Right hindlimb (tissue), 1 donor: ENCODE results near the gene STK10.
"Not testable (repeated sequence)": the region's sequence is repeated elsewhere in the genome, so short reads cannot be mapped to it uniquely, and the experiment has no call there.

Source experiments
- DNase-seq: peaks from one replicate; pipeline ENCODE4 v3.0.0-alpha.2; 2018

STK10 gene

DNA sequence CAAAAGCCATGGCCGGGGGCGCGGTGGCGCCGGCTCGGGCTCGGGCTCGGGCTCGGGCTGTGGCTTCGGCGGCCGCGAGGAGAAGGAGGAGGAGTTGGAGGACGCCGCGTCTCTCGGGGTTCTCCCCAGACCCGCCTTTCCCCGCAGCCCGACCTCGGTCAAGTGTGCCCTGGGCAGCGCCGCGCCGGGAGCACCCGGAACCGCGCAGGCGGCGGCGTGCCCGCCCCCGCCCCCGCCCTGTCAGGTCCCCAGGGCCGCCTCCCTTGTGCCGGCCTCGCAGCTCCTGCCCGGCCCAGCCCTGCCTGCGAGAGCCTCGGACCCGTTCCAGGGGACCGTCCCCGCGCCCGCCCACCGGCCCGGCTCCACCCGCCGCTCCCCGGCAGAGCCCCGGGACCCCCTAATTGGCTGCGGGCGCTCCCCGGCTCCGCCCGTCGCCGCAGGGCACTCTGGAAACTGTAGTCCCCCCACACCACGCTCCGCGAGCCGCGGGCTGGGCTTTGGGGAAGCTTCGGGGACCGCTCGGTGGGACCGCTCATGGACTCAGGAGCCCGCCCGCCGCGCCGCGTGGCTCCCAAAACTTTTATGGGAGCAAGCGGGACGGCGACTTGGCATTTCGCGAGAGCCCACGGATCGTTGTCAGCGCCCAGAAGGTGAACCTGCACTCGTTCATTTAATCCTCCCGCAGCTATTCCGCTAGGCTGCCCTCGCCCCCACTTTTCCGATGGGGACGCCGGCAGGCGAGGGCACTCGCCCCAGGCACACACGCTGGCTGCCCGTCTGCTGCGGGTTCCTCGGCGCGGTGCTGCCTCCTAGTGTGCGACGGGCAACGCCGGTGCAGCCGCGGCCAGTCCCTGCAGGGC lies at the start of gene STK10:
STK10 (minus strand) TSS at position 192 of the 860 bp plus-strand sequence; CDS start at position 10, 182 bp downstream.
- peak; percentile 96 for DNase-seq

DNA sequence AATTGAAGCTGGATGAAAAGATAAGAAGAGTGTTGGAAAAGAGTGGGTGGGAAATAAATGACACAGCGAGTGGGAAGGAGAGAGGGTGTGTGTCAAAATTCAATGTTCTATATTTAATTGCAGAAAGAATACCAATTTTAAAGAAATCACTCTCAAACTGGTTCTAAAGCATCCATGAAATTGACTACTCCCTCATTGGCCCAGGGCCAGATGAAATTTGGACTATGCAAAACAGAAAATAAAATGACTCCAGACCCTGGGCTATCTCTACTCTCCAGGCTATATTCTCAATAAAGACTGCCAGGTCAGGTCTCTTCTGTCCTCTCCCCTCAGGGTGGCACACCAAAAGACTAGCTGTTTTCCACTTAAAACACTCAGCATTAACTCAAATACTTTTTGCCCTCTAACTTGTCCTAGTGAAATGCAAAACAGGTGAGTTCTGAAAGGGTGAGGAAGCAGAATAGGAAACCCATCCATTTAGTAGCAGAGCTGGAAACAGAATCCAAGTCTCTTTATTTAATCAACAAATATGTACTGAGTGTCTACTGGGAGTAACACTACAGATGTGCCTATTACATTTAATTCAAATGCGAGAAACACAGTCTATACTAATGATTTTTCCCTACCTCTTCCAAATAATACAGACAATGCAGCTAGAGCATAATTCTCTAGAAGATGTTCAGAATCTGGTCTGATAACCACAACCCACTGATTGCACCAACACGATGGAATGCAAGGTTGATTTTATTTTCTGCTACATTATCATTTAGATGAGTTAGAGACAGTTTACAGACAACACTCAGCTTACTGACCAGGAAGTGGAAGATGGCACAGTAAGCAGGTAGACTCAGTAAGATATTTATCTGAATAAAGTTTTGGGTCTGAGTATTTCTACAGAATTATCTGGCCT lies 48.1 kb upstream of the STK10 start:
- DNase-seq, result no peak

DNA sequence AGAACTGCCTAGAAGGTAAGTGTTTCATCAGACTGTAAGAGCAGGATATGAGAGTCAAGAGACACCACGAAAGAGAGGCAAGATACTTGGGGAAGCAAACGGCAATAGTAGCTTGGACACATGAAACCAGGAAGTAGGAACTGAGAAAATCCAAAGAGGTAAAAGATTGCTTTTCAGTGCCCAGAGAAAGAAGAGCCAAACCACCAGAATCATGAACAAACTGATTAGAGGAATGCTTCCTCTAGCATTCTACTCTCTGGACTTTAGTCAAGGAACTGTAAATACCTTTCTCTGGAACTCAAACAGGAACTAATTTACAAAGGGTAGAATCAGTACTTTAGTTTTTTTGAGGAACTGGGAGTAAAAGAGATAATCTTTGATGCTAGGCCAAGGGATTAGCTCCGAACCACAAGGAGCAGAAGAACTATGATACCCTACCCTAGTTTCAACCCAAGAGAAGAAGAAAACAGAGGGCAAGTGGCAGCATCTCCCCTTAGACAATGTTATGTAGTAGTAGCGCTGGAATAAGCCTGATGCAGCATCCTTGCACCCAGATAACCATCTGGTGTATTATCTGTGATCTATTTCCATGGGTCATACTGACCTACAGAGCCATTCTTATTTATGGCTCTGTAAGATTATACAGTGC lies 47.2 kb upstream of the STK10 start:
- no peak for DNase-seq

DNA sequence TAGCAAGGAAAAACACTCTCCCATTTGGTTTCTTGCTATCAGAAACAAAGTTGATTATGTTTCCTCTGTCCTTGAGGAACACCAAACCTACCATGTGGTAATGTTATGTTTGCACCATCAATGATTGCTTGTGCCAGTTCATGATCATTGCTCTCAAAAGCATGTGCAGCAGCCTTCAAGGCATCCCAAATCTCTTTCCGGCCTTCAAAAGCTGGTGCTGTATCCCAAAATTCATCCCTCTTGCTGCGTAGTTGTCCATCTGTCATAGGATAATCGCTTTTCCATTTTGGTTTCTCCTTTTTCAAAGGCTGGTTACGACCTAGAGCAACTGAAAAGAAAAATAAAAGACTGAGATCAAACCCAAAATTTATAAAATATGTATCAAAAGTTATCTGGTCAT lies 46.0 kb upstream of the STK10 start:
- DNase-seq, result no peak

DNA sequence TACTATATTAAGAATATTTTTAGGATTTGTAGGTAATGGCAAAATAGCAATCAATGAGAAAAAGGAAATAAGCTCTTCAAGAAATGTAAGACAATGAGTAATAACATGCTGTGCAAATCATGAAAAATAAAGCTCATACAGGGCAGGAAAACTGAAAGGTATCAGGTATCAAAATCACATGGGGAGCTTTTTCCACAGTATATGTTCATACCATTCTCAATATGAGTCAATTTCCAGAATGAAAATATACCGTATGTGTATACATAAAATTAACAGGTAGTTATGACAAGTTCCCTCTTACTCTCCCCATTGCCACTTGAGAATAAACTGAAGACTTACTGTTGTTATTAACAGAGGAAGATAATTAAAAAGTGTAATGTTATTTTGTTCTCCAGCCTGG lies 41.9 kb upstream of the STK10 start:
- DNase-seq, result no peak

DNA sequence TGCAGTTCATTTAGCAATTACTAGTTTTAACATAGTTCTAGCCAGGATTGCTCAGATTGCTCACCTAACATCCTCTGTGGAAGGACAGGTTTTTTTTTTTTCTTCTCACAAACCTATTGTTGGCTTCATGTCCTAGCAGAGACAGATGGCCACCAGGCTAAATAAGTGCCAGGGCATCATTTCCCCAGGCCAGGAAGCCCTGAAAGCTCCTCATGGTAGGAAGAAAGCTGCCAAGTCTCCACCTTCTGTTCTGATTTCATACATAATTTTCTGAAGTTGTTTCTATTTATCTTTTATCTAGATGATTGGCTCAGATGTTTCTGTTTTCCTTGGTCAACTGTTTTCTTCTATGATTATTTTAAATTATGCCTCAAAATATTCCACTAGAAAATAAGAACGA lies 37.0 kb upstream of the STK10 start:
- DNase-seq, result no peak

DNA sequence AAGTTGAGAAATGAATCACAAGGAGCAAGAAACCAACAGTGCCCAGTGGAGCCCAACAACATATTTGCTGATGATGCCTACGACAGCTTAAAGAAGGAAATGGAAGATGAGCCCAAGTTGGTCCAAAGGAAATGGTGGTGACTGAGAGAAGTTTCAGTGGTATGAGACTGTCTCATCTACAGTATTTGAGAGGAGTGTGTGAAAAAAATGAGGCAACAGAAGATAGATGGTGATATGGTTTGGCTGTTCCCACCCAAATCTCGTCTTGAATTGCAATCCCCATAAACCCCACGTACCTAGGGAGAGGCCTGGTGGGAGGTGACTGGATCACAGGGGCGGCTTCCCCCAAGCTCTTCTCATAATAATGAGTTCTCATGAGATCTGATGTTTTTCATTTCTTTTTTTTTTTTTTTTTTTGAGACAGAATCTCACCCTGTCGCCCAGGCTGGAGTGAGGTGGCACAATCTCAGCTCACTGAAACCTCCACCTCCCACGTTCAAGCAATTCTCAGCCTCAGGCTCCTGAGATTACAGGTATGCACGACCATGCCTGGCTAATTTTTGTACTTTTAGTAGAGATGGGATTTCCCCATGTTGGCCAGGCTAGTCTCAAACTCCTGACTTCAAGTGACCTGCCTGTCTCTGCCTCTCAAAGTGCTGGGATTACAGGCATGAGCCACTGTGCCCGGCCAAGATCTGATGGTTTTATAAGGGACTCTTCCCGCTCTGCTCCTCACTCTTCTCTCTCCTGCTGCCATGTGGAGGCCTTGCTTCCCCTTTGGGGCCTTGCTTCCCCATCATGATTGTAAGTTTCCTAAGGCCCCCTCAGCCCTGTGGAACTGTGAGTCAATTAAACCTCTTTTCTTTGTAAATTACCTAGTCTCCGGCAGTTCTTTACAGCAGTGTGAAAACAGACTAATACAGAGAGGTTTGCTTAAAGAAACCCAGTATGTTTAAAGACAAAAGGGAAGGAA lies 36.2 kb upstream of the STK10 start:
- DNase-seq, result no peak

DNA sequence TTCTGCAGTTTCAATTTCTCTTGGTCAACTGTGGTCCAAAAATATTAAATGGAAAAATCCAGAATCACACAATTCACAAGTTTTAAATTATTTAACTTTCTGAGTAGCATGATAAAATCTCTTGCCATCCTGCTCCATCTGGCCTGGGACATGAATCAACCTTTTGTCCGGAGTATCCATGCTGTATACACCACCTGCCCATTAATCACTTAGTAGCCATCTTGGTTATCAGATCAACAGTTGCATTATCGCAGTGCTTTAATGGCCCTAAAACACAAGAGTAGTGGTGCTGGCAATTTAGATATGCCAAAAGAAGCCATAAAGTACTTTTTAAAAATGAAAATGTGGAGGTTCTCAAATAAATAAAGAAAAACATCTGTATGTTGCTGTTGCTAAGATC lies 31.3 kb upstream of the STK10 start:
- DNase-seq, result no peak

DNA sequence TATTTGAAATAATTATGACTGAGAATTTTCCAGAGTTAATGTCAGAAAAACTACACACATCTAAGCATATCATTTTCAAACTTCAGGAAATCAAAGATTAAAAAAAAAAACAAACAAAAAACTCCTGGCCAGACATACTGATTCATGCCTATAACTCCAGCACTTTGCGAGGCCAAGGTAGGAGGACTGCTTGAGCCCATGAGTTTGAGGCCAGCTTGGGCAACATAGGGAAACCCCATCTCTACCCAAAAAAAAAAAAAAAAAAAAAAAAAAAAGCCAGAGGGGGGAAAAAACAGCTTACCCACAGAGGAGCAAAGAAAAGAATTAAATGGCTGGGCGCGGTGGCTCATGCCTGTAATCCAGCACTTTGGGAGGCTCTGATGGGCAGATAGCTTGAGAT lies 28.3 kb upstream of the STK10 start:
- no peak for DNase-seq

DNA sequence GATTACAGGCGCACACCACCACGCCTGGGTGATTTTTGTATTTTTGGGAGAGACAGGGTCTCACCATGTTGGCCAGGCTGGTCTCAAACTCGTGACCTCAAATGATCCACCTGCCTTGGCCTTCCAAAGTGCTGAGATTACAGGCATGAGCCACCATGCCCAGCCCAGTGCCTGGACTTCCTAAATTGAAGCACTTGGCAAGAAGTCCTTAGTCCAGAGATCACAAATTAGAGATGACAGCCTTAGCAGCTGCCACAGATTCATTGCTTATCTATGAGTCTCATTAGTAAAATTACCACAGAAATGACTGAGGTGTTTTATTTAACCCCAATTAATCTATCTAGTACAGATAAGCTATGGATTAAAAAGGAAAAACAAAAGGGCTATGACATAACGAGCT lies 25.1 kb upstream of the STK10 start:
- DNase-seq, result no peak

DNA sequence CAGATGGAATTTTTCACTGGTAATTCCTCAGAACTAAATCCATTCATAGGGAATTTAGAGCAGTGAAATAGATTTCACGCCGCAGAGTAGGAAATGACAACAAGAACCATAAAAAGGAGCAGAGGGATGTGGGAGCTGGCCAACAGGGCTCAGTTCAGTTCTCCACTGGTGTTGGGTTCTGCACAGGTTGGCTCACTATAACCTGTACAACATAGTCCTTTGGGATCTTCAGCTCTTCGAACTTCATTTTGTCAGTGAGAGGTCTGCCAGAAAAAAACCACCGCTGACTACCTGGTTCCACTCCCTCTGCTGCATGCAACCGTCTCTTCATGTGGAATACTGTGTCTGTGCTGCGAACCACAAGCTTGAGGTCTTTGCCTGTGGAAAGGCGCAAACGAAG lies 23.7 kb upstream of the STK10 start:
- no peak for DNase-seq

DNA sequence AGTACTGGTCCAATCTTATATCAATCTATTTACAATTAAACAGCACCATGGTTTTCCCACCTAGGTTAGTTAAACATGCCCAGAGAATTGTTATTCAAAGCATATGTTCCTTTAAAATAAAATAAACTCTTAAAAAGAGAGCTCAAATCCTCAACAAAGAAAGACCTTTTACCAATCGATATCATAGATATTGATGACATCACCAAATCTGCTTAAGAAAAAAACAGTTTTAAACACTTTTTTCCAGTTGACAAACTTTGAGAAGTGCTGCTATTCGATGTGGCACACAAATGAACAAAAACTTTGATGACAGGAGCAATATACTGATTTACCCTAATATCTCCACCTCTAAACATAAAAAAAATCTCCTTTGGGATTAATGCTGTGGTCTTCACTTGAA lies 21.7 kb upstream of the STK10 start:
- no peak for DNase-seq

DNA sequence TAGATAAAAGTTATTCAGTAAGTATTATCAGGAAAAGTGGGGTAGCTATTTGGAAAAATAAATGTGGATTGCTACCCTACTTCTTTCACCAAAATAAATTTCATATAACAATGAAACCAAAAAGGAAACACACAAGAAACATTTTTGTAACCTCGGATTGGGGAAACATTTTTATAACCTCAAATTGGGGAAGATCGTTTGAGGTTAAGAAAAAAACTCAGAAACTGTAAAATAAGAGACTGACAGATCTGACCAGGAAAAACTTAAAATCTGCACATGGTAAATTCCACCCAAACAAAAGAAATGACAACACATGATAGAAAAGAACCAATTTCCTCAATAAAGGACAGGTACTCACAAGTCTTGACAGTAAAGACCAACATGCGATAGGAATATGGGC lies 19.5 kb upstream of the STK10 start:
- DNase-seq, result no peak

DNA sequence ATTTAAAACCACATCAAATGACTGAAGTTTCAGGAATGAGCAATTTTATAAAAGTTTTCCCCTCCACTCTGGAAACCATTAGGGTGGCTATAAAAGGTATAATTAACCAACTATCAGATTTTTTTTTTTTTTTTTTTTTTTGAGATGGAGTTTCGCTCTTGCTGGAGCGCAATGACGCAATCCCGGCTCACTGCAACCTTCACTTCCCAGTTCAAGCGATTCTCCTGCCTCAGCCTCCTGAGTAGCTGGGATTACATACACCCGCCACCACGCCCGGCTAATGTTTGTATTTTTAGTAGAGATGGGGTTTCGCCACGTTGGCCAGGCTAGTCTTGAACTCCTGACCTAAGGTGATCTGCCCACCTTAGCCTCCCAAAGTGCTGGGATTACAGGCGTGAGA lies 18.0 kb upstream of the STK10 start:
- DNase-seq, result not testable (repeated sequence)

DNA sequence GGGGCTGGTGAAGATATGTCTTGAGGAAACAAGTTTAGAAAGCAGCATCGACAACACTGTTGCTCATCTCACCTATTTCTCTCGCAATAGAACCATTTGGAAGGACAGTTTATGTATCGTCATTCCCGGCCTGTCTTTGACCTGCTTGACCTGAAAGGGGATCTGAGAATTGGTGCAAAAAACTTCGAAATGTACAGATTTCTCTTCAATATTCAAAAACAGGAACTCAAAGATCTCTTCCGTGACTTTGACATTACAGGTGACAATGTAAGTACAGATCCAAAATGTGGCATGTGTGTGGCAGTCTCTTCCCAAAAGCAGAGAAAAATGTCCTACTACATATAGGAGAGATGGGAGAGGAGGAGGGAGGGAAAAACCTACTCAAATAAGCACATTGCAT lies 12.5 kb upstream of the STK10 start:
- no peak for DNase-seq

DNA sequence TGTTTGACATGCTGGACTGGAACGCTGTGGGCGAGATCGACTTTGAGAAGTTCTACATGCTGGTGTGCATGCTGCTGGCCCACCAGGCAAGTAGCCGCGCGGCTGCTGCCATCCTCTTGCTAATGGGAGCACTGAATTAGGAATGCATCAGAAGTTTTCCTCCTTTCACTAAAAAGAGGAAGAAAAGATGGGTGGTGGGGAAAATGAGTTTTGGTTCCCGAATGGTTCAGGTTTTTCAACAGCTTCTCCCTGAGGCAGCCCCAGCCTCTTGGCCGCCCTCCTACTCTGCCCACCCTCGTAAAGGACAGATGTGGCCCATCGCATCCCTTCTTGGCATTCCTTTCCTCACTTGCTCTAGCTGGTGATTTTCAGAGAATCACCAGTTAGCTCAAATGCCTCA lies 11.4 kb upstream of the STK10 start:
- DNase-seq, result no peak

DNA sequence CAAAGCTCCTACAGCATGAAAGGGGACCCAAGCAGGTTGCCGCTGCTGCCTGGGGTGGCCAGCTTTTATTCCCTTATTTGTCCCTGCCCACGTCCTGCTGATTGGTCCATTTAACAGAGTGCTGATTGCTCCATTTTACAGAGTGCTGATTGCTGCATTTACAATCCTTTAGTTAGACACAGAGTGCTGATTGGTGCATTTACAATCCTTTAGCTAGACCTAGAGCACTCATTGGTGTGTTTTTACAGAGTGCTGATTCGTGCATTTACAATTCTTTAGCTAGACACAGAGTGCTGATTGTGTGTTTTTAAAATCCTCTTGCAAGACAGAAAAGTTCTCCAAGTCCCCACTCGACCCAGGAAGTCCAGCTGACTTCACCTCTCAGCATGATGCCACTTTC lies 9.8 kb upstream of the STK10 start:
- not testable (repeated sequence) for DNase-seq

DNA sequence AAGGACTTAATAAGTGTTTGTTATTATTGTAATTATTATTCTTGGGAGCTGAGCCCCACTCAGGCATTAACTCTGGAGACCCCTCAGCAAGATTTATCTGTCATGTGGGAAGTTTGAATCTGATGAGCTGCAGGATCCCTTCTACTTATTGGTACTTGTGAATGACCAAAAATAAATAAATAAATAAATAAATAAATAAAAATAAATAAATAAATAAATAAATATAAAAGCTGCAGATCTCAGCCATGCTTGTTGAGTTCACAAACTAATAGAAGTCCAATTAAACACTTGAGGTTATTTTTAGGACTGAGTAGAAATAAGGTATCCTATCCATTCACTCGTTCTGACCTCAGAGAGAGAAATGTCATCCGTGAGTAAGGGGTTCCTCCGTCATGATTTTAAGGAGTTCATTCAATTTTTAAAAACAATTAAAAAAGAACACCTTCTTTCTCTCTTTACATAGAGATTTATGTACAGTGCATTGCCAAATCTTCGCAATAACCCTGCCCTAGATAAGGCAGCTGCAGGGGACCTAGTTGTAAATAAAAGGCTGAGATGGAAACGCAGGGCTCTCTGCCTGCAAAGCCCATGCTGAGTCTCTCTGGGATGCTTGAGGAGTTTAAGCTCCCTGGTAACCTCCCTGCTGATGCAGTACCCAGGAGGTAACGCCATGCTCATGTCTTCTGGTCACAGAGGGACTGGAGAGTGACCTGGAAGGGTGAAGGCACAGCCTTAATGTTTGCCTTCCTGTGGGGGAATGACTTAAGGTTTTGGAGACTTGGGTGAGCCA lies 7.2 kb upstream of the STK10 start:
- DNase-seq, result no peak

DNA sequence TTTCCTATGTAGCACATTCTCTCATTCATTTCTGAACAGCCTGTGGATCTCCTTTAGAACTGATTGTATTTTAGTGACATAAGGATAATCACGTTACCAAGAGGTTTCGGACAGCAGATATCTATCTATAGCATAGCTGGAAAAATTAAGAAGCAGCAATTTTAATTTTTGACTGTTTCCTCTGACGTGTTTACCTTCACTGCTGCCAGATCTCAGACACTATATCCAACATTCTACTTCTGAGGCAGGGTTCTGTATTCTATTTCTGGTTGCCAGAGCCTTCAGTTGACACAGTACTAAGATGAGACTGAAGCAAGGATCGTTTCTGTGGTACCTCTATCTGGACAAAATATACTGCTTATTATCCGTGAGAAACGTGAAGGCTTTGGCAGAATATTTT lies 5.8 kb upstream of the STK10 start, which contains the start of gene EFCAB9:
EFCAB9 (plus strand) TSS at position 301 of the 400 bp plus-strand sequence; CDS start at position 302, 1 bp downstream.
- no peak for DNase-seq

DNA sequence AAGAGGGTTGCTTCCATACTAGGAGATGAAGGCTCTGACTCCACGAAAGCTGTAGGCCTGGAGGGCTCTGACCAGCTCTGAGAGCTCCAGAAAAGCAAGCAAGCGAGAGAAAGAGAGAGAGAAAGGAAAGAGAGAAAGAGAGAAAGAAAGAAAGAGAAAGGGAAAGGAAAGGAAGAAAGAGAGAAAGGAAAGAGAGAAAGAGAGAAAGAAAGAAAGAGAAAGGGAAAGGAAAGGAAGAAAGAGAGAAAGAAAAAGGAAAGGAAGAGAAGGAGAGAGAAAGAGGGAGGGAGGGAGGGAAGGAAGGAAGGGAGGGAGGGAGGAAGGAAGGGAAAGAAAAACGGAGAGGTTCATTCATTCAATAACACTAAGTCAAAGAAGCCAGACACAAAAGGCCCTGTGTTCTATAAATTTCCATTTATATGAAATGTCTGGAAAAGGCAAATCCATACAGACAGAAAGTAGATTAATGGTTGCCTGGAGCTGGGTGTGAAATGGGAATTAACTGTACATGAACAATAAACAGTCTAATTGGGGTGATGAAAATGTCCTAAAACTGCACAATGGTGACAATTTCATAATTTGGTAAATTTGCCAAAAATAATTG lies 1.8 kb upstream of the STK10 start:
- DNase-seq, result no peak
